Testis (tissue), 2 donors: ENCODE measurements around the gene CMPK2.

Experiments
- POLR2A ChIP-seq: fragments of 450-650 bp; IDR thresholded peaks from one replicate; pipeline ENCODE4 v1.6.1; 2017; ENCODE audit warnings: antibody characterized with exemption, mild to moderate bottlenecking, moderate library complexity
- TF ChIP-seq, protein P1 (sequence below), 3 experiments: fragments of 450-650 bp in 2 of 3; fragments of 200-600 bp in 1 of 3; sonication (generic) in 1 of 3; IDR thresholded peaks; one replicate each; pipeline ENCODE4 v1.5.1; 2016 to 2019; ENCODE audit warnings: antibody characterized with exemption in 3 of 3, mild to moderate bottlenecking in 2 of 3, moderate library complexity in 1 of 3

DNA sequence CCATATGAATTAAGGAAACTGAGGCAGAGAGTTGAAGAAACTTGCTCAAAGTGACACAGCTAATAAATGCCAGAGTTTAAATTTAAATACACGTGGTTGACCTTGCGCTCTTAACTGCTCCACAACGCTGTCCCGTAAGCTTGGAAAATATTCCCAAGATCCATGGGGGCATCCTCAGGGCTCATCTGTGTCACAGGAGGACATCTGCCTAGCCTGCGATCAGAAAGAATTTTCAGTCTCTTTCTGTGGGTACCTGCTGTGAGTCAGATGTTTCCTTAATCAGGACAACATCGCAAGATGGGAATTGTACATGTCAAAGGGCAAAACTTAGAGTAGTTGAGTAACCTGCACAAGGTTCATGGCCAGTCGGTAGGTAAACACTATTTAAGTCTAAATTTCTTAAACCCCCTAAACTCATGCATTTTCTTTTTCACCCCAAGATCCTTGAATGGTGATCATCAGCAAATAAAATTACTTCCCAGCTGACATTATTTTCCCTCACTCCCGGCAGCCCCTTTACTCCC lies 1.4 kb downstream of the CMPK2 start:
- TF ChIP-seq POLR2A, result no peak
- TF ChIP-seq, protein P1, sequence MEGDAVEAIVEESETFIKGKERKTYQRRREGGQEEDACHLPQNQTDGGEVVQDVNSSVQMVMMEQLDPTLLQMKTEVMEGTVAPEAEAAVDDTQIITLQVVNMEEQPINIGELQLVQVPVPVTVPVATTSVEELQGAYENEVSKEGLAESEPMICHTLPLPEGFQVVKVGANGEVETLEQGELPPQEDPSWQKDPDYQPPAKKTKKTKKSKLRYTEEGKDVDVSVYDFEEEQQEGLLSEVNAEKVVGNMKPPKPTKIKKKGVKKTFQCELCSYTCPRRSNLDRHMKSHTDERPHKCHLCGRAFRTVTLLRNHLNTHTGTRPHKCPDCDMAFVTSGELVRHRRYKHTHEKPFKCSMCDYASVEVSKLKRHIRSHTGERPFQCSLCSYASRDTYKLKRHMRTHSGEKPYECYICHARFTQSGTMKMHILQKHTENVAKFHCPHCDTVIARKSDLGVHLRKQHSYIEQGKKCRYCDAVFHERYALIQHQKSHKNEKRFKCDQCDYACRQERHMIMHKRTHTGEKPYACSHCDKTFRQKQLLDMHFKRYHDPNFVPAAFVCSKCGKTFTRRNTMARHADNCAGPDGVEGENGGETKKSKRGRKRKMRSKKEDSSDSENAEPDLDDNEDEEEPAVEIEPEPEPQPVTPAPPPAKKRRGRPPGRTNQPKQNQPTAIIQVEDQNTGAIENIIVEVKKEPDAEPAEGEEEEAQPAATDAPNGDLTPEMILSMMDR (IDR thresholded peaks at IDR 0.05), result no peak
